Astrocyte (in vitro differentiated cells and primary cell): Measurements from ENCODE around the gene B3GAT2. TPM values are rescaled to one million over a fixed set of nuclear protein-coding genes. Genes with fewer than 3 reads are reported as not detected.

Experiments
- DNase-seq: peaks from one replicate; pipeline ENCODE4 v3.0.0-alpha.2; 2010; ENCODE audit warnings: low read depth
- FAIRE-seq: peaks from 2 replicates; lab custom pipeline; 2011; peaks lifted over from hg19 to GRCh38; lab: Jason Lieb, UNC
- H2AFZ ChIP-seq: 2 replicates; pipeline ENCODE4 v1.6.0; 2012; ENCODE audit warnings: low read depth, low read length, inconsistent platforms
- H3K27ac ChIP-seq: 2 replicates; pipeline ENCODE4 v1.5.1; 2011; ENCODE audit warnings: low read depth, low read length, inconsistent platforms
- H3K27me3 ChIP-seq: 2 replicates; pipeline ENCODE4 v1.6.0; 2011; ENCODE audit warnings: low read length, inconsistent platforms; ENCODE audit not compliant: insufficient read depth
- H3K36me3 ChIP-seq: 2 replicates; pipeline ENCODE4 v1.5.1; 2011; ENCODE audit warnings: low read length, inconsistent platforms; ENCODE audit not compliant: insufficient read depth
- H3K4me1 ChIP-seq: 2 replicates; pipeline ENCODE4 v1.5.1; 2011; ENCODE audit warnings: low read length, inconsistent platforms; ENCODE audit not compliant: insufficient read depth
- H3K4me2 ChIP-seq: 2 replicates; pipeline ENCODE4 v1.6.0; 2012; ENCODE audit warnings: low read length, inconsistent platforms
- H3K4me3 ChIP-seq: 2 replicates; pipeline ENCODE4 v1.5.1; 2011; ENCODE audit warnings: low read depth, mild to moderate bottlenecking, low read length, inconsistent platforms; ENCODE audit not compliant: insufficient read depth
- H3K79me2 ChIP-seq: 2 replicates; pipeline ENCODE4 v1.6.0; 2012; ENCODE audit warnings: mild to moderate bottlenecking, low read length, inconsistent platforms; ENCODE audit not compliant: insufficient read depth
- H3K9ac ChIP-seq: 2 replicates; pipeline ENCODE4 v1.6.0; 2012; ENCODE audit warnings: mild to moderate bottlenecking, low read length, inconsistent platforms
- H3K9me3 ChIP-seq: 2 replicates; pipeline ENCODE4 v1.5.1; 2012; ENCODE audit warnings: low read depth, mild to moderate bottlenecking, low read length, inconsistent platforms; ENCODE audit not compliant: insufficient read depth
- H4K20me1 ChIP-seq: 2 replicates; pipeline ENCODE4 v1.6.0; 2012; ENCODE audit warnings: low read length, inconsistent platforms; ENCODE audit not compliant: insufficient read depth
- H3K27ac Mint-ChIP-seq: one replicate; pipeline ENCODE4 v1.8.0; 2021; ENCODE audit warnings: mild to moderate bottlenecking, mixed read lengths; ENCODE audit not compliant: unreplicated experiment
- H3K27me3 Mint-ChIP-seq: one replicate; pipeline ENCODE4 v1.8.0; 2021; ENCODE audit warnings: low read depth, mixed read lengths; ENCODE audit not compliant: unreplicated experiment
- H3K36me3 Mint-ChIP-seq: one replicate; pipeline ENCODE4 v1.8.0; 2021; ENCODE audit warnings: low read depth, mixed read lengths; ENCODE audit not compliant: unreplicated experiment
- H3K4me1 Mint-ChIP-seq: one replicate; pipeline ENCODE4 v1.8.0; 2021; ENCODE audit warnings: low read depth, mixed read lengths; ENCODE audit not compliant: unreplicated experiment
- H3K4me3 Mint-ChIP-seq: one replicate; pipeline ENCODE4 v1.8.0; 2021; ENCODE audit warnings: mild to moderate bottlenecking, moderate library complexity, mixed read lengths; ENCODE audit not compliant: unreplicated experiment
- H3K9me3 Mint-ChIP-seq: one replicate; pipeline ENCODE4 v1.8.0; 2021; ENCODE audit warnings: mild to moderate bottlenecking, mixed read lengths; ENCODE audit not compliant: unreplicated experiment
- EZH2 ChIP-seq: IDR thresholded peaks from 2 replicates; pipeline ENCODE4 v1.6.1; 2012; ENCODE audit warnings: mild to moderate bottlenecking, low read length, inconsistent platforms; ENCODE audit not compliant: insufficient read depth
- total RNA-seq: library from RNA; stranded (reverse); gene quantifications from 2 replicates; pipeline ENCODE4 v1.2.1, GENCODE V29; 2021
- TF ChIP-seq, protein P1 (sequence below): IDR thresholded peaks from 2 replicates; pipeline ENCODE4 v1.5.1; 2011; ENCODE audit warnings: low read depth, mild to moderate bottlenecking, inconsistent platforms, low read length, moderate library complexity; ENCODE audit not compliant: insufficient read depth

Gene B3GAT2
- total RNA-seq, 1 donor from 2014 or later = not detected

DNA sequence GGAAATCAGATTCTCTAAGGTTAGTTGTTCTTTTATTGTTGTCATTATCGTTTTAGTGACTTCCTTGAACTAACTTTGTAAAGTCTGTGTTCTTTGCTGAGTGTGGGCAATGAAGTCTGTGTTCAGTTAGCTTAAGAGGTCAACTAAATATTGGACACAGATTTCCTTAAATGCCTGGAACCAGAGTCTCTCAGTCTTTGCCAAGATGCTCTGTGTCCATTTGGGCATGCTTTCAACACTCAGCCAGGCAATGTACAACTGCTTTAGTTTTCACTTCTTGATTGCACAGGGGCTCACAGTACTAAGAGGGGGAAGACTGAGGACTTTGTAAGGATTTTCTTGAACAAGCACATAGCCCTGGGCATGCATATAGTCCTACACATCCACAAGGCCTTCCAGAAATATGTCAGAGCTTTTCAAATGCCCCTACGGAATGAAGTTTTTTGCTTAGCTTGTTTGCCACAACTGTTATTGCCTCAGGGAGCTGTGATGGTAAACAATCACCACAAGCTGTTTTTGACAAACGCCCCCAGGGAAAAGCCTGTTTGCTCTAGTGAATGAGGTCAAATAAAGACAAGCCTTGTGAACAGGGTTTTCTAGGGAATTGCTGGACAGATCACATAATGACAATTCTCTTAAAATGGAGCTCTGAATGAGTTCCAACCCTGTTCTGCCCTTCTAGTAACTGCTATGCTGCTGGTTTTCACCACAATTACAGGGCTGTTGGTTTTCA, 82.5 kb downstream of the B3GAT2 start:
- no peak overlapping the region for H2AFZ ChIP-seq
- Mint-ChIP-seq H3K36me3 (no peaks in the 10 kb centered on the region), H3K27ac (no peak overlapping the region), H3K27me3 (no peaks in the 10 kb centered on the region), H3K4me1 (no peaks in the 10 kb centered on the region), H3K4me3 (no peak overlapping the region), H3K9me3 (peaks cover 12% of the 10 kb centered on the region)
- no peaks in the 10 kb centered on the region for H3K79me2 ChIP-seq
- H3K9me3 ChIP-seq = no peaks in the 10 kb centered on the region
- TF ChIP-seq, protein P1, sequence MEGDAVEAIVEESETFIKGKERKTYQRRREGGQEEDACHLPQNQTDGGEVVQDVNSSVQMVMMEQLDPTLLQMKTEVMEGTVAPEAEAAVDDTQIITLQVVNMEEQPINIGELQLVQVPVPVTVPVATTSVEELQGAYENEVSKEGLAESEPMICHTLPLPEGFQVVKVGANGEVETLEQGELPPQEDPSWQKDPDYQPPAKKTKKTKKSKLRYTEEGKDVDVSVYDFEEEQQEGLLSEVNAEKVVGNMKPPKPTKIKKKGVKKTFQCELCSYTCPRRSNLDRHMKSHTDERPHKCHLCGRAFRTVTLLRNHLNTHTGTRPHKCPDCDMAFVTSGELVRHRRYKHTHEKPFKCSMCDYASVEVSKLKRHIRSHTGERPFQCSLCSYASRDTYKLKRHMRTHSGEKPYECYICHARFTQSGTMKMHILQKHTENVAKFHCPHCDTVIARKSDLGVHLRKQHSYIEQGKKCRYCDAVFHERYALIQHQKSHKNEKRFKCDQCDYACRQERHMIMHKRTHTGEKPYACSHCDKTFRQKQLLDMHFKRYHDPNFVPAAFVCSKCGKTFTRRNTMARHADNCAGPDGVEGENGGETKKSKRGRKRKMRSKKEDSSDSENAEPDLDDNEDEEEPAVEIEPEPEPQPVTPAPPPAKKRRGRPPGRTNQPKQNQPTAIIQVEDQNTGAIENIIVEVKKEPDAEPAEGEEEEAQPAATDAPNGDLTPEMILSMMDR = no peak
- no peak for TF ChIP-seq EZH2
- H3K4me1 ChIP-seq = no peaks in the 10 kb centered on the region
- no peaks in the 10 kb centered on the region for H3K27me3 ChIP-seq
- FAIRE-seq (no peak), DNase-seq (no peak)
- no peak overlapping the region for H3K27ac ChIP-seq
- H3K4me3 ChIP-seq = no peak overlapping the region
- H3K4me2 ChIP-seq = no peak overlapping the region
- H3K9ac ChIP-seq = no peak overlapping the region
- no peaks in the 10 kb centered on the region for H4K20me1 ChIP-seq
- H3K36me3 ChIP-seq = no peaks in the 10 kb centered on the region

DNA sequence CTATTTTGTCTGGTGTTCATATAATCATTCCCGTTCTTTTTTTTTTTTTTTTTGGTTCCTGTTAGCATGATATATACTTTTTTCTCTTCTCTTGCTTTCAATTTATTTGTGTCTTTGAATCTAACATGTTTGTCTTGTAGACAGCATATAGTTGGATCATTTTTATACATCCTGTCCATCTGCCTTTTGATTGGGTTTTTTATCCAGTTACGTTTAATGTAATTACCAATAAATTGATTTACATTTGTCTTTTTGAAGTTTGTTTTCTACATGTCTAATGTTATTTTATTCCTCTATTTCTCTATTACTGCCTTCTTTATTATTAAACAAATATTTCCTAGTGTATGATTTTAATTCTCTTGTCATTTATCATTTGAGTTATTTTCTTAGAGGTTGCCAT, 84.4 kb downstream of the B3GAT2 start:
- Mint-ChIP-seq H3K36me3 (no peaks in the 10 kb centered on the region), H3K4me3 (no peak overlapping the region), H3K27ac (no peak overlapping the region), H3K4me1 (no peaks in the 10 kb centered on the region), H3K27me3 (no peaks in the 10 kb centered on the region), H3K9me3 (peaks cover 12% of the 10 kb centered on the region)
- no peaks in the 10 kb centered on the region for H3K4me1 ChIP-seq
- no peaks in the 10 kb centered on the region for H3K36me3 ChIP-seq
- no peak for DNase-seq
- H3K4me3 ChIP-seq = no peak overlapping the region
- no peak overlapping the region for H3K4me2 ChIP-seq
- no peaks in the 10 kb centered on the region for H3K9me3 ChIP-seq
- no peaks in the 10 kb centered on the region for H3K79me2 ChIP-seq
- TF ChIP-seq EZH2 = no peak
- TF ChIP-seq, protein P1 = no peak
- no peaks in the 10 kb centered on the region for H4K20me1 ChIP-seq
- FAIRE-seq = no peak
- no peak overlapping the region for H3K9ac ChIP-seq
- H3K27me3 ChIP-seq = no peaks in the 10 kb centered on the region
- H2AFZ ChIP-seq = no peak overlapping the region
- no peak overlapping the region for H3K27ac ChIP-seq

DNA sequence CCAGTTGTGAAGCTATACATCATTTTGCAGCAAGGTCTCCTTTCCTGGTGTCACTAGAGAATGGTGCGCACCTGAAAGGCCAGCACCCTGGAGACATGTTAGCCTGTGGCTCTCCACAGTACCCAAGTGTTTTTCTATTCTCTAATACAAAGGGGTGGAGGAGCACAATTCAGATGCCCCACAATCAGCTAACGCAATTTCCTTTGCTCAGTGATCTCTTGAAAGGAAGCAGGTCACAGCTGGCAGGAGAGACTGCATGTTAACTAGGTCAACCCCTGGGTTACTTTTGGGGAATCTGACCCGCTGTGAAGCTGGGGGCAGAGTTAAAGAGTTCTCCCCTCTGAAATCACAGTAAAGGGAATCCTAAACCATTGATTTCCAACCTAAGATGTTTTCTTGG, 92.5 kb downstream of the B3GAT2 start:
- no peaks in the 10 kb centered on the region for H4K20me1 ChIP-seq
- no peak overlapping the region for H3K4me2 ChIP-seq
- Mint-ChIP-seq H3K4me3 (no peak overlapping the region), H3K27me3 (no peaks in the 10 kb centered on the region), H3K27ac (no peak overlapping the region), H3K36me3 (peaks cover 11% of the 10 kb centered on the region), H3K9me3 (no peaks in the 10 kb centered on the region), H3K4me1 (peaks cover 5% of the 10 kb centered on the region)
- H3K9ac ChIP-seq = no peak overlapping the region
- H3K4me3 ChIP-seq = no peak overlapping the region
- FAIRE-seq = no peak
- H2AFZ ChIP-seq = no peak overlapping the region
- H3K27me3 ChIP-seq = no peaks in the 10 kb centered on the region
- TF ChIP-seq, protein P1 = no peak
- TF ChIP-seq EZH2 = no peak
- H3K36me3 ChIP-seq = peaks cover 3% of the 10 kb centered on the region
- H3K4me1 ChIP-seq = no peaks in the 10 kb centered on the region
- no peak for DNase-seq
- H3K79me2 ChIP-seq = no peaks in the 10 kb centered on the region
- no peak overlapping the region for H3K27ac ChIP-seq
- H3K9me3 ChIP-seq = no peaks in the 10 kb centered on the region
